Uterus (tissue), 2 donors: Measurements from ENCODE around the gene WASHC3.

Source experiments
- CTCF ChIP-seq, 4 experiments: fragments of 200-600 bp in 2 of 4; fragments of 450-650 bp in 2 of 4; sonication (generic) in 2 of 4; IDR thresholded peaks; one replicate each; pipeline ENCODE4 v1.5.1; 2016 to 2019; ENCODE audit warnings: antibody characterized with exemption in 4 of 4, mild to moderate bottlenecking in 2 of 4, moderate library complexity in 1 of 4
- POLR2A ChIP-seq, 2 donors: fragments of 450-650 bp; IDR thresholded peaks; one replicate each; pipeline ENCODE4 v1.6.1; 2016; ENCODE audit warnings: antibody characterized with exemption in 2 of 2, mild to moderate bottlenecking in 1 of 2, moderate library complexity in 1 of 2

- TF ChIP-seq CTCF (IDR thresholded peaks at IDR 0.05): no peak
- no peak for TF ChIP-seq POLR2A (IDR thresholded peaks at IDR 0.05)
Observed at GRCh38 chr12:102031852-102032251, 29.9 kb downstream of the WASHC3 start.
